GM10847 (cell line): ENCODE data around the gene LMAN2L.

ENCODE experiments used
- POLR2A ChIP-seq: IDR thresholded peaks from 2 replicates; pipeline ENCODE4 v1.6.1; 2011; ENCODE audit not compliant: insufficient read length; ENCODE audit errors: extremely low read depth

LMAN2L gene

GRCh38 chr2:96663177-96663576, 76.7 kb downstream of the LMAN2L start:
- no peak for TF ChIP-seq POLR2A

GRCh38 chr2:96662360-96662759, 77.5 kb downstream of the LMAN2L start:
- TF ChIP-seq POLR2A, result no peak

GRCh38 chr2:96661324-96661723, 78.5 kb downstream of the LMAN2L start:
- no peak for TF ChIP-seq POLR2A

DNA sequence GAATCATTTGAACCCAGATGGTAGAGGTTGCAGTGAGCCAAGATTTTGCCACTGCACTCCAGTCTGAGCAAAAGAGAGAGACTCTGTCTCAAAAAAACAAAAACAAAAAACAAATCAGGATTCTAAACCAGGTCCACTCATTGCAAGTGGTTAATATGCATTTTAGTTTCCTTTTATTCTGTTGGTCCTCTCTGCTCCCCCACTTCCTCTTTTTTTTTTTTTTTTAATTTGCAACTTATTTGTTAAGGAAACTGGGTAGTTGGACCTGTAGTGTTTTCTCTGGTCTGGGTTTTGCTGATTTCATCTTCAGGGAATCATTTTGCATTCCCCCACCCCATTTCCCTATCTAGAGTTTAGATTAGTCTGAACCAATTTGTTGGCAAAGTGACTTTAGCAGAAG, 83.3 kb downstream of the LMAN2L start:
- no peak for TF ChIP-seq POLR2A
